ENCODE data around the gene PML. TPM values are rescaled to one million over a fixed set of nuclear protein-coding genes. Genes with fewer than 3 reads are reported as not detected.
A peak's percentile ranks its signal among the peaks of the same experiment; 100 is the strongest.
"Not testable (repeated sequence)": the region's sequence is repeated elsewhere in the genome, so short reads cannot be mapped to it uniquely, and the experiment has no call there.

The PML gene
- total RNA-seq, 1 donor from 2014 or later = 78.9 TPM

GRCh38 chr15:74065684-74066411 is 71.3 kb downstream of the PML start:
- not testable (repeated sequence) for DNase-seq (ENCODE audit: low read depth); H3K4me3 ChIP-seq (ENCODE audit: low read depth, low read length)
- TF ChIP-seq CTCF (conservative IDR thresholded peaks at IDR 0.05; ENCODE audit: low read depth, low read length) = peak; percentile 41

GRCh38 chr15:74071645-74072044 is 77.1 kb downstream of the PML start:
- DNase-seq (ENCODE audit: low read depth); H3K4me3 ChIP-seq (ENCODE audit: low read depth, low read length): not testable (repeated sequence)

GRCh38 chr15:74072132-74072531 is 77.6 kb downstream of the PML start:
- not testable (repeated sequence) for DNase-seq (ENCODE audit: low read depth); H3K4me3 ChIP-seq (ENCODE audit: low read depth, low read length)

- not testable (repeated sequence) for DNase-seq (ENCODE audit: low read depth); H3K4me3 ChIP-seq (ENCODE audit: low read depth, low read length)
- TF ChIP-seq CTCF (conservative IDR thresholded peaks at IDR 0.05; ENCODE audit: low read depth, low read length) = peak; percentile 29
These were observed 78.3 kb downstream of the PML start for GRCh38 chr15:74072614-74073337.

- DNase-seq (ENCODE audit: low read depth); H3K4me3 ChIP-seq (ENCODE audit: low read depth, low read length): not testable (repeated sequence)
These were observed 81.3 kb downstream of the PML start for GRCh38 chr15:74075781-74076180.

GRCh38 chr15:74082450-74082849 is 87.9 kb downstream of the PML start, which contains the start of gene GOLGA6A:
Gene GOLGA6A (minus strand): TSS chr15:74082550. CDS start chr15:74082509, 41 bp downstream.
- DNase-seq (ENCODE audit: low read depth); H3K4me3 ChIP-seq (ENCODE audit: low read depth, low read length): not testable (repeated sequence)

- not testable (repeated sequence) for DNase-seq (ENCODE audit: low read depth); H3K4me3 ChIP-seq (ENCODE audit: low read depth, low read length)
These were observed 100.1 kb downstream of the PML start for GRCh38 chr15:74094567-74094966.

GRCh38 chr15:74095610-74096009 is 101.1 kb downstream of the PML start:
- H3K4me3 ChIP-seq (ENCODE audit: low read depth, low read length) = not testable (repeated sequence)

GRCh38 chr15:74096753-74097474 is 102.4 kb downstream of the PML start:
- H3K4me3 ChIP-seq (ENCODE audit: low read depth, low read length); DNase-seq (ENCODE audit: low read depth): not testable (repeated sequence)

More at GRCh38 chr15:74095610-74096009, 101.1 kb downstream of the PML start:
- not testable (repeated sequence) for DNase-seq (ENCODE audit: low read depth)

Other genes with a start within 250 kb of the PML start
- under 0.01 and 2.0 TPM in 2 replicates for gene INSYN1, start 241.4 kb upstream of the PML start, total RNA-seq
- not detected in 2 replicates for gene TBC1D21, start 121.2 kb upstream of the PML start, total RNA-seq
- 48.7 and 120 TPM in 2 replicates for gene LOXL1, start 68.3 kb upstream of the PML start, total RNA-seq
- 13.5 and 26.4 TPM in 2 replicates for gene STOML1, start 2.4 kb upstream of the PML start, total RNA-seq
- gene GOLGA6A, start 87.8 kb downstream of the PML start, total RNA-seq = not detected in 2 replicates
- gene ISLR2, start 135.9 kb downstream of the PML start, total RNA-seq = not detected in 2 replicates
- gene ISLR, start 179.0 kb downstream of the PML start, total RNA-seq = not detected in 2 replicates
- gene STRA6, start 208.1 kb downstream of the PML start, total RNA-seq = 1.9 and 3.9 TPM in 2 replicates
- gene CCDC33, start 241.6 kb downstream of the PML start, total RNA-seq = 2.5 TPM in 1 of 2 replicates, not detected in the other

Data from epithelial cell of proximal tubule (primary cell).